NCI-H460 (cell line): ENCODE measurements around the gene CNDP2. TPM values are rescaled to one million over a fixed set of nuclear protein-coding genes. Genes with fewer than 3 reads are reported as not detected.
"Not testable (repeated sequence)": the region's sequence is repeated elsewhere in the genome, so short reads cannot be mapped to it uniquely, and the experiment has no call there.

Source experiments
- DNase-seq: peaks from one replicate; pipeline ENCODE4 v3.0.0-alpha.2; 2016; ENCODE audit warnings: low read depth; ENCODE audit errors: extremely low read depth
- total RNA-seq: library from RNA; depleted of rRNA; stranded (reverse); fragments of >200 nt; shearing (Covaris generic); gene quantifications from 2 replicates; pipeline ENCODE4 v1.2.3, GENCODE V29; 2014

CNDP2 gene
- total RNA-seq, 1 experiment from 2014 or later: 105 TPM

DNA sequence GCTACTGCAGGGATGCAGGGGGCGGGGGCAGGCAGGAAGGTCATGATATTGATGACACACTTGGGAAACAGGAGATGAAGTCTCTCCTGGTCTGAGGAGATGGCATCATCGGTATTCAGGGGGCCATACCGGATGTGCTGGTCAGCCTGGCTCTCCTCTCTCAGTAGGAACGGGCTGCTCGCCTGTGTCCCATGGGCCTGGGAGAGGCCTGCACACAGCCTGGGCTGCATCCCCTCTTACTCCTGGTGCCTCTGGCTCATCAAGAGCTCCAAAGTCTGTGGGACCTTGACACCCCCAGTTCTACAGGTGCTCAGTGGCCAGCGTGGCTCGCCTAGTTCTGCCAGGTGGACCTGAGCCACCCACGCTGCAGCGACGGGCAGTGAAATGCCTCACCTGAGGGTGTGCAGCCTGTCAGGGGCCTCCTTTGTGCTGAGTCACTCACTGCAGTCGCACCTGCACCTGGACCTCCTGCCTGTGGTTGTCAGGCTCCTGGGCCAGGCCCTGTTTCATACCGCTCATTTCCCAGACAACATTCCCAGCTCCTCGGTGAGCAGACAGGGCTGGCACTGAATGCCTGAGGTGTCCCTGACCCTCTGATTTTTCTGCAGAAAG is 19.6 kb downstream of the CNDP2 start:
- no peak for DNase-seq

DNA sequence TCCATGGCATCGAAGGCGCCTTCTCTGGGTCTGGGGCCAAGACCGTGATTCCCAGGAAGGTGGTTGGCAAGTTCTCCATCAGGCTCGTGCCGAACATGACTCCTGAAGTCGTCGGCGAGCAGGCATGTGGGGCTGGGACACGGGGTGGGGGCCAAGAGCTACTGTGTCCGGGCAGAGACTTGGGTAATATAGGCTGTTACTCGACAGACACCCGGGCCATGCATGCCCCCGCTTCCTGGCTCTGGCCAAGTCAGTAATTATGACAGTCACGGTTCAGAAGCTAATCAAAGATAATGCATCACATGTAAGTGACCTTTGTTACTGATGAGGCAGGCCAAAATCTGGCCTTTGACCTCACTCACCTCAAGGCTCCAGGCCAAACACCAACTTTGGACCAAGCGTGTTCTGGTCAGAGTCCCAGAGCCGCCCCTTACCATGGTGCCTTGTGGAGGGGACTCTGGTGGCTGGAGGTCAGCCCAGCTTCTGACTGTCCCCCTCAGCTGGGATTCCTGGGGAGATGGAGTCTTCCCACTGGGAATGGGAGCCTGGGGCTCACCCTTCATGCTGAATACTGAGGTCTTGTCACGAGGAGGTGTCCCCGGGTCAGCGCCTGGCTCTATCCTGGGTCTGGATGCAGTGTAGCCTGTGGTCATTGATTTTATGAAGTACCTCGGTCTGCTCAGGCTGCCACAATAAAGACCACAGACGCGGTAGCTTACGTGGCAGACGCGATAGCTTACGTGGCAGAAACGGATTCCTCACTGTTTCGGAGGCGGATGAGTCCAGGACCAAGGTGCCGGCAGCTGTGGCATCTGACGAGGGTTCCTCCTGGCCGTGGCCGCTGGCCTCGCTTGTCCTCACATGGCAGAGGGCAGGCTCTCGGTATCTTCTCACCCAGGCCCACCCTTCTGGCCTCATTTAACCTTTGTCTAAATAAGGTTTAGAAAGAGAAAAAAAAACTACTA is 20.4 kb downstream of the CNDP2 start:
- no peak for DNase-seq

DNA sequence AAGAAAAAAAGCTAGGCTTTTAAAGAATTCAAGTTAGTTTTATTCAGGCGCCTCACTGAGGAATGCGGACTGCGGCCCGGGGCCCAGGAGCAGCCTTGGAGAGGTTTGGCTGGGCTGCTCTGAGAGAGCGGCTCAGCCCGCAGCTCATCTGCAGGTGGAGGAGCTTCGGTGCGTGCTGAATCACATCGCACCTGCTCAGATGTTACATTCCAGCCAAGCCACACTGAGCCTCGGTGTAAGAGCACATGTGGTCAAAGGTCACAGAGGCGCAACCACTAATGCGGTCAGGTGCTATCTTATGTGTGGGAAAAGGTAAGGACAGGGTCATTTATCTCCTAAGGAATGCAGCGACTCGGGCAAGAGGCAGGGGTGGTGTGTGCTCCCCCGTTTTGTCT is 21.1 kb downstream of the CNDP2 start:
- DNase-seq: no peak

DNA sequence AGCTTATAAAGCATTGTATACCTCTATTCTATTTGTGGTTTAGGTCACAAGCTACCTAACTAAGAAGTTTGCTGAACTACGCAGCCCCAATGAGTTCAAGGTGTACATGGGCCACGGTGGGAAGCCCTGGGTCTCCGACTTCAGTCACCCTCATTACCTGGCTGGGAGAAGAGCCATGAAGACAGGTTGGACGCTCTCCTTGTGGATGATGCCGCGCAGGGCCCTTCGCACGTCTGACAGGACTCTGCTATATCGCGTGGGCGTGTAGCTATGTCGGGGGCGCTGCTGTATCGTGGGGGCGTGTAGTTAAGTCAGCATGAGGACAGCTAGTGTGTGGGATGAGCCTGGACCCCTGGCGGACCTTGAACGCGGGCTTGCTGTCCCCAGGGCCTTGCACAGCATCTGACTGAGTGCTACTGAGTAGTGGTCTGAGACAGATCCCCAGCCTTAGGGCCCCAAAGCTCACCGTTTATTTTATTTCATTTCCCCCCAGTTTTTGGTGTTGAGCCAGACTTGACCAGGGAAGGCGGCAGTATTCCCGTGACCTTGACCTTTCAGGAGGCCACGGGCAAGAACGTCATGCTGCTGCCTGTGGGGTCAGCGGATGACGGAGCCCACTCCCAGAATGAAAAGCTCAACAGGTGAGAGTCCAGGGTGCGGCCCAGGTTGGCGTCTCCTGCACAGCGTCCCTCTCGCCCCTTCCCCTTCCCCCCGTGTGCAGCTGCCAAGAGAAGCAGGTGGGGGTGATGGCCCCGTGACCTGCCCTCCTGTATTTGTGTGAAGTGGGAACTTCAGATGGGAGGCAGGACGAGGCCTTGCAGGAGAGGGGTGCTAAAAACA is 22.5 kb downstream of the CNDP2 start:
- DNase-seq: no peak

DNA sequence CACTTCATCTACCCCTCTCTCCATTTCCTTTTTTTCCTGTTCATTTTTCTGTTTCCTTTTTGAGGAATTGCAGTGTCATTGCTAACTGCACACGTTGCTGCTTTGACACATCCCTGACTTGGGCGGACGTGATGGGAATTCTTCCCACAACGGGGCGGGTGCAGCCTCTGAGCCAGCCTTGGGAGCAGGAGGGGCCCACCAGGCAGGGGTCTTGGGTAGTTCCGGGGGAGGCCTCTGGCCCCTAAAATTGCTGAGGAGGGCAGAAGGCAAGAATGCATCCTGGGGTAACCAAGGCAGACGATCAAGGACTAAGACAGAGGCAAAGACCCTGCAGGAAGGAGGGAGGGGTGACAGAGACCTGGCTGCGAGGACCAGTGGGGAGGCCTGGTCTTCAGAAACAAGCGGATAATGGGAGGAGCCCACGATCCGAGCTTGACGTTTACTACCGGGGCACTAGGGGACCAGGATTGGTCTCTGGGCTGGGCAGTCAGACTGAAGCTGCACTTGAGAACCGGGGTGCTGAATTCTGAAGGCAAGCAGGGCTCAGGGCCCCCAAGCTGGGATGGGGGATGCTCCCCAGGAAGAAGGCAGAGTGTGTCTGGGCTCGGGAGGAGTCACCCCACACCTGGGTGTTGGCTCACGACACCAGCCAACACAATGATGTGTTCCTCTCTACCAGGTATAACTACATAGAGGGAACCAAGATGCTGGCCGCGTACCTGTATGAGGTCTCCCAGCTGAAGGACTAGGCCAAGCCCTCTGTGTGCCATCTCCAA is 23.3 kb downstream of the CNDP2 start:
- DNase-seq: no peak

DNA sequence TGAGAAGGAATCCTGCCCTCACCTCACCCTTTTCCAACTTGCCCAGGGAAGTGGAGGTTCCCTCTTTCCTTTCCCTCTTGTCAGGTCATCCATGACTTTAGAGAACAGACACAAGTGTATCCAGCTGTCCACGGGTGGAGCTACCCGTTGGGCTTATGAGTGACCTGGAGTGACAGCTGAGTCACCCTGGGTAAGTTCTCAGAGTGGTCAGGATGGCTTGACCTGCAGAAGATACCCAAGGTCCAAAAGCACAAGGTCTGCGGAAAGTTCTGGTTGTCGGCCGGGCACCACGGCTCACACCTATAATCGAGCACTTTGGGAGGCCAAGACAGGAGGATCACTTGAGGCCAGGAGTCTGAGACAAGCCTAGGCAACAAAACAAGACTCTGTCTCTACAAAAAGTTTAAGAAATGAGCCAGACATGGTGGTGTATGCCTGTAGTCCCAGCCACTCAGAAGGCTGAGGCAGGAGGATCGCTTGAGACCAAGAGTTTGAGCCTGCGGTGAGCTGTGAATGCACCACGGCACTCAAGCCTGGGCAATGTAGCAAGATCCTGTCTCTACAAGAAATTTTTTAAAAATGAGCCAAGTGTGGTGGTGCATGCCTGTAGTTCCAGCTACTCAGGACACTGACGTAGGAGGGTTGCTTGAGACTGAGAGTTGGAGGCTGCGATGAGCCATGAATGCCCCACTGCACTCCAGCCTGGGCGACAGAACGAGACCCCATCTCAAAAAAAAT is 24.1 kb downstream of the CNDP2 start:
- no peak for DNase-seq

DNA sequence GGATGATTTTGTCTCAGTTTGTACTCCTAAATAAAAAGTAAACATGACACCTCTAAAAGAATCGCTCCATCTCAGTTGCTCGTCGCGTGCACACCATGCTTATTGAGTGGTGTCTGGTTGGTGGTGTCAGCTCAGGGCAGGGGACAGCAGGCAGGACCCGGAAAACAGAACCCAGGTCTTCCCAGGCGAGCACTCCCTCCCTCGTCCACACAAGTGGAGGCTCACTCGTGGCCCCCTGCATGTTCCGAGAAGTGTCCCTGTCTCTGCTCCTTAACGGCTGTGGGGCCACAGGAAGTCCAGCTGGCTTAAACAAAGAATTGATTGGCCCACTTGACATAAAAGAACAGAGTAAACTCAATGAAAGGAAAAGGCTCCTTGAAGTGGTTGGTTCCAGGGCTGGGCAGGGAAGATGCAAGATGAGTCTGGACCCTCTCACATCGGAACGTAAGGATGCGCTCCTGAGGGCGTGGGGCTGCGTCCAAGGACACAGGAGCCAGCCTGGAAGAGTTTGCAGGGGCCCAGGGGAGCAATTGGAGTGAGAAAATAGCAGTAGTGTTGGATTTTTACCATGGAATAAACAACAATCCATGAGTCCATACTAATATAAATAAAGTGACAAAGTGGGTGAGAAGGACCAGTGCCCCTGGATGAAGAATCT is 25.0 kb downstream of the CNDP2 start:
- DNase-seq: no peak

DNA sequence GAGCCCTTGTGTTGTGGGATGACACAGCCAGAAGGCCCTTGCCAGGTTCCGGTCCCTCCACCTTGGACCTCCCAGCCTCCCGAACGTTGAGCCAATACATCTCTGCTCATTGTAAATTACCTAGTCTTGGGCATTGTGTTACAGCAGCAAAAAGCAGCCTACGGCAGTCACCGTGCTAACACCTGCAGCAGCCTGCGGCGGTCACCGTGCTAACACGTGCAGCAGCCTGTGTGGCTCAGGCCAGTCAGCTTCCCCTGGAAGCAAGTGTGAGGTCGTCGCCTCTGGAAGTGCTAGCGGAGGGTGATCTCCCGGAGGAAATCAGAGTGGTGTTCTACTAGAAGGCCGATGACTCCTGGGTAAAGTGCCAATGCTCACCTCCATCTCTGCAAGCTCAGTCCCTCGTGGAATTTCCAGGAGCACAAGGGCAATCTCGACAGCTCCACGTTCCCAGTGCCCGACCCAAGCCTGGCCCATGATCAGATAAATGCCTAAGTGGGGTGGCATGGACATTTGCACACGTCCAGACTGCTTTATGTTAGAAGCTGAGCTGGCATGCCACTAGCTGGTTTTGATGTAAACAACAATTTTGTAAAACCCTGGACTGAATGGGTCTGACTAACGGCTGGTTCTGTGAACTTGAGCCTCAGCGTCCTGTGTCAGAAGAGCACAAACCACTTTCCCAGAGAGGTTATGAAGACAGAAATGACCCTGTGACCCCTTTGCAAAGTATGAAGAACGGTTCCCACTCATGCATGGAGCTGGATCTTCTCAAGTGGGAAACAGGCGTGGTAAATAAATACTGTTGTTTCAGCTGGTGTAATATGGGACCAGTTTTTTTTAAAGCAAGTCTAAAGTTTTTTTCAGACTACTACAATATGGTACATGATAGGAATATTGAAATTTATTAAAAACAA is 26.7 kb downstream of the CNDP2 start:
- DNase-seq: no peak

DNA sequence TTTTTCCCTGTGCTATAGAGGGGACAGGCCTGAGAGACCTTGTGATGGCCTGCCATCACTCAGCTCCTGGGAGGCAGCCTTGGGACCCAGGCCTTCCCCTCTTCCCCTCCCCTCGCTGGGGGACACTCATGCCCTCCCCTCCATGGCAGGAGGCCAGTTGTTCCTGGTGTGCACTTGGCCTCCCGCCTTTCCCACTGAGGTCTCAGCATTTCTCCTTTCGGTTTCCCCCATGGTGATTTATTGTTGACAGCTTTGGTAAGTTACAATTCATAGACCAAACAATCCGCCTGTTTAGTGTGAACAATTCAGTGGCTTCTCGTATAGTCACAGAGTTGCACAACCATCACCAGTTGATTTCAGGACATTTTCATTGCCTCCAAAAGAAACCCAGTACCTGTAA is 27.9 kb downstream of the CNDP2 start:
- DNase-seq: no peak

DNA sequence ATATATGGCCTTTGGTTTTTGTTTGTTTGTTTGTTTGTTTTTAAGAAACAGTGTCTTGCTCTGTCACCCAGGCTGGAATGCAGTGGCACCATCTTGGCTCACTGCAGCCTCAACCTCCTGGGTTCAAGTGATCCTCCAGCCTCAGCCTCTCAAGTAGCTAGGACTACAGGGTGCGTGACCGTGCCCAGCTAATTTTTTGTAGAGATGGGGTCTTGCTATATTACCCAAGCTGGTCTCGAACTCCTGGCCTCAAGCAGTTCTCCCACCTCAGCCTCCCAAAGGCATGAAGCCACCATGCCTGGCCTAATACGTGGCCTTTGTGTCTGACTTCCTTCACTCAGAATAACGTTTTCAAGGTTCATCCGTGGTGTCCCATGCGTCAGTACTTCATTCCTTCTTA is 28.8 kb downstream of the CNDP2 start:
- DNase-seq: not testable (repeated sequence)

DNA sequence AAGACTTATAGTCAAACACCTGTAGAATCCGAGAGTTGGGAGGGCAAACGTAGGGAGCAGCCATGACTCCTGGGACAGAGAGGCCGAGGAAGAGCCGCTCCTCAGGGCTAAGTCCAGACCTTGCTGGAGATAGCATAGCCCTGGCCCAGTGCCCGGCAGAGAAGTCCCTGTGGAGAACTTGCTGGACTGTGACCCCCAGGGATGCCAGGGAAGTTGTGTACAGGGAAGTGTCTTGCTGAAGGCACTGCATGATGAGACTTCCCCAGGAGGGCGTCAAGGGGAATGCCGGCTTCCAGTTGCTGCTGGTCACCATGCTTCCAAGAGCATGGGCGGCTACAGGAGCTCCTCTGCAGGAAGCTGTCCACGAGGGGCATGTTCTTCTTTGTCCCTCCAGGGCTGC is 29.6 kb downstream of the CNDP2 start:
- no peak for DNase-seq

DNA sequence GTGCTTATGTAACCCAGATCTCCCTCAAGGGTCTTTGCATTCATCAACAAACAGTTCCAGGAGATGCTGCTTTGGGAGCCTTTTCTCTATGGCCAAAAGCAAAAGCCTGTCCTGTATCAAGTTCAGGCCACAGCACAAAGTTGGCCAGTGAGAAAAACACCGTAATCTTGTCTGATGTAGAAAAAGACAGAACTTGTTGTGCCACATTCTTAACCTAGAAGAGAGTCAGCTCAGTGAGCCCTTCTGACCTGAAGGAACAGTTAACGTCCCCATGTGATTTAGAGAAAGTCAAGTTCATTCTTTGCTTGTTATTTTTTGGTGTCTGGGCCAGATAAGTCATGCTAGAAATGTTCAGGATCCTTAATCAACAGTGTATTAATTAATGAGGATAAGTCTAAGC is 30.3 kb downstream of the CNDP2 start:
- no peak for DNase-seq

DNA sequence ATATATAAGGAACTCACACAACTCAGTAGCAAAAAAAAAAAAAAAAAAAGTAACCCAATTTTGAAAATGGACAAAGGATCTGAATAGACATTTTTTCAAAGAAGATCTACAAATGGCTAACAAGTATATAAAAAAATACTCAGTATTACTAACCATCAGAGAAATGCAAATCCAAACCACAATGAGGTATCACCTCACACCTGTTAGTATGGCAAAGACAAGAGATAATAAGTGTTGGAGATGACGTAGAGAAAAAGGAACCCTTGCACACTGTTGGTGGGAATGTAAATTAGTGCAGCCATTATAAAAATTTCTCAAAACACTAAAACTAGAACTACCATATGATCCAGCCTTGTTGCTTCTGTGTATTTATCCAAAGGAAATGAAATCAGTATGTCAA is 32.3 kb downstream of the CNDP2 start:
- DNase-seq: no peak

DNA sequence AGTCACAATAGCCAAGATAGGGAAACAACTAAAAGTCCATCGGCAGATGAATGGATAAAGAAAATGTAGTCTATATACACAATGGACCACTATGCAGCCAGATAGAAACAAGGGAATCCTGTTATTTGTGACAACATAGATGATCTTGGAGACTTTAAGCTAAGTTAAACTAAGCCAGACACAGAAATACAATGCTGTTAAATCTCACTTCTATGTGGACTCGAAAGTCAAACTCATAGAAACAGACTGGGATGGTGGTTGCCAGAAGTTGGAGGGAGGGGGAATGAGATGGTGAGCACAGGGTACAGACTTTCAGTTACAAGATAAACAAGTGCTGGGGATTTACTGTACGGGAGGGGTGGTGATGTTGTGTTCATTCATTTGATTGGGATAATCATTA is 32.8 kb downstream of the CNDP2 start:
- no peak for DNase-seq

DNA sequence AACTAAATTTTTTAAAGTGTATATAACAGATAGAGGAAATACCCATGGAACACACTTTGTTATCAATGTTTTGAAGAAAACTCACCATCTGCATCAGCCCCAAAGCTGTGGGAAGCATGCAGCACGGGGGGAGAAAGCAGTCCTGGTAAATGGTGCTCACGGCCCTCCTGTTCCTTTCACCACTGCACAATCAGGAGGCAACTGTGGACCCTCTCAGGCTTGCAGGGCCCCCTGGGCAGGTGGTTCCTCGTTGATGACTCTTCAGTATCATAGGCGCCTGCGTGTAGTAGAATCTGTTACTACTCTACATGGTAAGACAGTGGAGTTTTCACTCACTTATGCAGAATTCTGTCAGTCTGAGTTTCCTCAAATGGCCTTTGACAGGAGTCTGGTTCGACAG is 33.2 kb downstream of the CNDP2 start:
- DNase-seq: no peak

DNA sequence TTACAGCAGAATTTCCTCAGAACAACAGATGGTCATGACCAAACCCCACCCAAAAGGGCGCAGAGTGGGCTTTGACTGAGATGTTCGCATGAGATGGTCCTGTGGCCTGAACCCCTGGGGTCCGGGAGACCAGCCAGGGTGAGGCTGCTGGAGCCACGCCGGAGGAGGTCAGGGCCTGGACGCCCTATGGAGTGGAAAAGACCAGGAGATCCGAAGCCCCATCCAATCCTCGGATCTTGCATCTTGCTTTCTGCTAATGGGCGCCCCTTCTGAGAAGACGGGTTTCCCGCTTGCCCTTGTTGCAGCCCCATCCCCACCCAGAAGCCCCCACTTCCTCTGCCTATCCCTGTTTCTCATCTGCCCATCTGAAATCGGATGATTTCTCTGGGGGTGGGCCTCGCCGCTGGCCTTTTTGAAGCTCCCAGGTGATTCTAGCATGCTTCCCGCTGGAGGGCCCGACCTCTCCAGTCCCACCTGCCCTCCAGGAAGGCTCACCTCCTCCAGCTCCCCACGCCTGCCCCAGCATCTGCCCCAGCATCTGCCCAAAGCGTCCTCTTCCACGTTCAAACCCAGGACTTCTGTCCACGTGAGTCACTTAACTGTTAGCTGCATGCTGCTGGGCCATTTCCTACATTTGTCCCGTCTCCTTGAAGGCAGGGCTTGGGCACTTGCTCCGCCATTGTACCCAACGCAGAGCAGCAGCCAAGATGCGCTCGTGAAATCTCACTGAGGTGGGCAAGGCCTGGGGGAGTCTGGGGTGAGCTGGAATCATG is 33.8 kb downstream of the CNDP2 start:
- DNase-seq: no peak

DNA sequence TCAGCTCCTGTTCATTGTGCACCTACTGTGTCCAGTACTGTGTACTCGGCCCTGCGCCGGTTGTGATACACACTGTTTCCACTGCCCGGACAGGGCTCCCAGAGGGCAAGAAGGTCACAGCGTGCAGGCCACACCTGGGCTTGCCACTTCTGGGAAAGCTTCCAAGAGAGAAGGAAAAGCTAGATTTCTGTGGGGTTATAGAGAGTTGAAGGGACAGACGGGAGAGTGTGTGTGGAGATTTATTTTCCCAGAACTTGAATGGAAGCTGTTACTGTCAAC is 34.4 kb downstream of the CNDP2 start:
- no peak for DNase-seq

DNA sequence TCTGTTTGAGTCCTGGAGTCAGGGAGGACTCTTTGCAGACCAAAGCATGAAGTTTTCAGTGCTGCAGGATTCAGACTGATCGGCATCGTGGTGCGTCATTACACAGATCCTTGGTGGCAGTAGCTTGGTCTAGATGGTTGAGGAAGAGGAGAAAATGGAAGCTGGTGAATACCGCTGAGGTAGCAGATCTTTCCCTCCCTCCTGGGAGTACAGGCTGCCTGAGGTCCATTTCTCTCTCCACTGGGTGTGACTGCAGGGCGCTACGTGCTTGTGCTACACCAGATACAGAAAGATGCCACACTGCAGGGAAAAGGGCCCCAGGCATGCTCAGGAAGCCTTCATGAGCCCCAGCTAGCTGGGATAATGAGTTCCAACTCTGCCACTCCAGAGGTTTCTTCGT is 34.9 kb downstream of the CNDP2 start:
- DNase-seq: no peak
